Spleen (tissue), 7 donors: ENCODE data around the gene TMEM63C.

Source experiments
- CTCF ChIP-seq, 11 experiments: fragments of 200-600 bp in 7 of 11; fragments of 450-650 bp in 4 of 11; sonication (generic) in 4 of 11; IDR thresholded peaks in 8 of 11; conservative IDR thresholded peaks in 3 of 11; 1 replicate in 7 of 11; 2 replicates in 4 of 11; pipeline versions ENCODE4 v1.4.0 to v1.8.0; 2016 to 2021; ENCODE audit warnings: antibody characterized with exemption in 11 of 11, inconsistent platforms in 4 of 11, mild to moderate bottlenecking in 1 of 11
- POLR2A ChIP-seq, 3 donors: fragments of 450-650 bp; IDR thresholded peaks; one replicate each; pipeline ENCODE4 v1.5.1; 2017; ENCODE audit warnings: antibody characterized with exemption in 3 of 3, mild to moderate bottlenecking in 1 of 3
- donor health status: DM: no; HTN: no; CAD: no; lungs with moderate emphysema.
- donor health status: DM: no; HTN: no; CAD: no.
- donor health status: DM: no; HTN: no; CAD: no.

GRCh38 chr14:77284066-77284465 lies 102.5 kb downstream of the TMEM63C start:
- TF ChIP-seq CTCF (IDR thresholded peaks at IDR 0.05 in 8 of 11, conservative IDR thresholded peaks at IDR 0.05 in 3 of 11), result no peak
- no peak for TF ChIP-seq POLR2A (IDR thresholded peaks at IDR 0.05)
